ENCODE data around the gene AK2.

DNA sequence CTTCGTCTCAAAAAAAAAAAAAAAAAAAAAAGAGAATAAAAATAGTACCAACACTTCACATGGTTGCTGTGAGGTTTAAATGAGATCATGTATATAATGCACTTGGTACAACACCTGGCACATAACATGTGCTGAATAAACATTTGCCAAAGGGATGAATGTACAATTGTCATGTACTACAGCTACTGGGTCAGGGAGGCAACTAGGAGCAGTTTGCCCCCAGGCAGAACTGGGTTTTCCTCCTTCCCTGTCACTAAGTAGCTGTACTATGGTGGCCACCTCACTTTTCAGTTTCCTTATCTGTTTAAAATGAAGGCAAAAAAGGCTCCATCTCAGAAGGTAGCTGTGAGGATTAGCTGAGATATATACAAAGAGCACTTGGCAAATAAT lies 11.5 kb downstream of the AK2 start:
- TF ChIP-seq ESRRG (CRISPR knock-in tag; IDR thresholded peaks at IDR 0.05) (no peak), ZC3H10 (CRISPR knock-in tag; IDR thresholded peaks at IDR 0.05) (no peak), ZFP3 (CRISPR knock-in tag; IDR thresholded peaks at IDR 0.05) (no peak), ZNF565 (CRISPR knock-in tag; conservative IDR thresholded peaks at IDR 0.05; ENCODE audit: low read depth) (no peak), ZFP30 (CRISPR knock-in tag; IDR thresholded peaks at IDR 0.05) (no peak)
- TF ChIP-seq, protein P1, sequence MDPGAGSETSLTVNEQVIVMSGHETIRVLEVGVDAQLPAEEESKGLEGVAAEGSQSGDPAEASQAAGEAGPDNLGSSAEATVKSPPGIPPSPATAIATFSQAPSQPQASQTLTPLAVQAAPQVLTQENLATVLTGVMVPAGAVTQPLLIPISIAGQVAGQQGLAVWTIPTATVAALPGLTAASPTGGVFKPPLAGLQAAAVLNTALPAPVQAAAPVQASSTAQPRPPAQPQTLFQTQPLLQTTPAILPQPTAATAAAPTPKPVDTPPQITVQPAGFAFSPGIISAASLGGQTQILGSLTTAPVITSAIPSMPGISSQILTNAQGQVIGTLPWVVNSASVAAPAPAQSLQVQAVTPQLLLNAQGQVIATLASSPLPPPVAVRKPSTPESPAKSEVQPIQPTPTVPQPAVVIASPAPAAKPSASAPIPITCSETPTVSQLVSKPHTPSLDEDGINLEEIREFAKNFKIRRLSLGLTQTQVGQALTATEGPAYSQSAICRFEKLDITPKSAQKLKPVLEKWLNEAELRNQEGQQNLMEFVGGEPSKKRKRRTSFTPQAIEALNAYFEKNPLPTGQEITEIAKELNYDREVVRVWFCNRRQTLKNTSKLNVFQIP (CRISPR knock-in tag; IDR thresholded peaks at IDR 0.05; ENCODE audit: borderline replicate concordance, low read depth) = no peak
- TF ChIP-seq, protein P2, sequence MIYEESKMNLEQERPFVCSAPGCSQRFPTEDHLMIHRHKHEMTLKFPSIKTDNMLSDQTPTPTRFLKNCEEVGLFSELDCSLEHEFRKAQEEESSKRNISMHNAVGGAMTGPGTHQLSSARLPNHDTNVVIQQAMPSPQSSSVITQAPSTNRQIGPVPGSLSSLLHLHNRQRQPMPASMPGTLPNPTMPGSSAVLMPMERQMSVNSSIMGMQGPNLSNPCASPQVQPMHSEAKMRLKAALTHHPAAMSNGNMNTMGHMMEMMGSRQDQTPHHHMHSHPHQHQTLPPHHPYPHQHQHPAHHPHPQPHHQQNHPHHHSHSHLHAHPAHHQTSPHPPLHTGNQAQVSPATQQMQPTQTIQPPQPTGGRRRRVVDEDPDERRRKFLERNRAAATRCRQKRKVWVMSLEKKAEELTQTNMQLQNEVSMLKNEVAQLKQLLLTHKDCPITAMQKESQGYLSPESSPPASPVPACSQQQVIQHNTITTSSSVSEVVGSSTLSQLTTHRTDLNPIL (CRISPR knock-in tag; IDR thresholded peaks at IDR 0.05; ENCODE audit: low read depth) = no peak

All from SK-N-SH treated with all-trans-retinoic acid at 6 μM for 48 hours (cell line).